ENCODE data around the gene SLC26A11. TPM values are rescaled to one million over a fixed set of nuclear protein-coding genes. Genes with fewer than 3 reads are reported as not detected.
"Not testable (repeated sequence)": the region's sequence is repeated elsewhere in the genome, so short reads cannot be mapped to it uniquely, and the experiment has no call there.

Gene SLC26A11
- total RNA-seq, 1 donor, result 12.7 TPM

GRCh38 chr17:80253631-80254395 is 33.6 kb downstream of the SLC26A11 start:
- H3K27ac ChIP-seq (ENCODE audit: low read depth, low read length), result peak overlapping the region; percentile 84
- DNase-seq (ENCODE audit: insufficient read length, low spot score, missing footprints), result peak; percentile 55

DNA sequence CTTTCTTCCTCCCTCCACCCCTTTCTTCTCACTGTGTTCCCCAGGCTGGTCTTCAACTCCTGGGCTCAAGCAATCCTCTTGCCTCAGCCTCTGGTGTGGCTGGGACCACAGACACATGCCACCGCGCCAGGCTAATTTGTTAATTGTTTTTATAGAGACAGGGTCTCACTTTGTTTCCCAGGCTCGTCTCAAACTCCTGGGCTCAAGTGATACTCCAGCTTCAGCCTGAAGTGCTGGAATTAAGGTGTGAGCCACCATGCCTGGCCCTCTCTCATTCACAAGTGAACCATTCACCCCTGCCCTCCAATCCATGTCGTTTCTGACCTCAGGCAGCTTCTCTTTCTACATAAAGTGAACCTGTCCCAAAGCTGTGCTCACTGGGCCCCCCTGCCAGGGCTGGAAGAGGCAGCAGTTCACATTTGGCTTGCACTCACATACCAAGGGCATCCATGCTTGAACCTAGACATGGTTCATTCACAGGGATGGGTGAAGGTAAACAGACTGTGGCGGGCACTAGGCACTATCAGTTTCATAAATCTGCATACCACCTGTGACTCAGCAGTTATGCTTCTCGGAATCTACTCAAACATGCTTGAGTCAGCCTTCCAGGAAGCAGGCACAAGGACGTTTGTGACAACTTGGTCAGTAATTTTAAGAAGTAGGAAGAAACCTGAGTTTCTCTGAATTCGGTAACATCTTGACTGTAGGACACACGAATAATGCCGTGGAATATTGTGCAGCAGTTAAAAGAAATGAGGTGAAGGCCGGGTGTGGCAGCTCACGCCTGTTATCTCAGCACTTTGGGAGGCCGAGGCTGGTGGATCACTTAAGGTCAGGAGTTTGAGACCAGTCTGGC is 34.4 kb downstream of the SLC26A11 start:
- H3K4me3 ChIP-seq (ENCODE audit: insufficient read depth, low read length), result no peak overlapping the region
- H3K9me3 ChIP-seq (ENCODE audit: low read depth, low read length), result no peaks in the 10 kb centered on the region
- peak overlapping the region; percentile 84 for H3K27ac ChIP-seq (ENCODE audit: low read depth, low read length)
- TF ChIP-seq CTCF (IDR thresholded peaks at IDR 0.05; ENCODE audit: extremely low read depth, low read depth, low read length), result no peak
- no peaks in the 10 kb centered on the region for H4K20me1 ChIP-seq (ENCODE audit: insufficient read depth, low read length)
- no peaks in the 10 kb centered on the region for H3K36me3 ChIP-seq (ENCODE audit: insufficient read depth, low read length)
- peak; percentile 98 for DNase-seq (ENCODE audit: insufficient read length, low spot score, missing footprints)
- H3K4me1 ChIP-seq (ENCODE audit: insufficient read depth, low read length), result peaks cover 17% of the 10 kb centered on the region
- peak overlapping the region; percentile 51 for H3K4me2 ChIP-seq (ENCODE audit: insufficient read depth, low read length)
- peak overlapping the region; percentile 23 for H2AFZ ChIP-seq (ENCODE audit: low read length)
- no peaks in the 10 kb centered on the region for H3K79me2 ChIP-seq (ENCODE audit: insufficient read depth, low read length)
- H3K27me3 ChIP-seq (ENCODE audit: insufficient read depth, low read length), result no peaks in the 10 kb centered on the region

More at GRCh38 chr17:80253631-80254395, 33.6 kb downstream of the SLC26A11 start:
- H3K9me3 ChIP-seq (ENCODE audit: low read depth, low read length), result no peaks in the 10 kb centered on the region
- no peaks in the 10 kb centered on the region for H3K79me2 ChIP-seq (ENCODE audit: insufficient read depth, low read length)
- no peaks in the 10 kb centered on the region for H3K27me3 ChIP-seq (ENCODE audit: insufficient read depth, low read length)
- H3K36me3 ChIP-seq (ENCODE audit: insufficient read depth, low read length), result no peaks in the 10 kb centered on the region
- H3K4me2 ChIP-seq (ENCODE audit: insufficient read depth, low read length), result peak overlapping the region; percentile 51
- no peaks in the 10 kb centered on the region for H4K20me1 ChIP-seq (ENCODE audit: insufficient read depth, low read length)
- no peak for TF ChIP-seq CTCF (IDR thresholded peaks at IDR 0.05; ENCODE audit: extremely low read depth, low read depth, low read length)
- H3K4me1 ChIP-seq (ENCODE audit: insufficient read depth, low read length), result peaks cover 15% of the 10 kb centered on the region
- no peak overlapping the region for H2AFZ ChIP-seq (ENCODE audit: low read length)
- H3K4me3 ChIP-seq (ENCODE audit: insufficient read depth, low read length), result no peak overlapping the region

DNA sequence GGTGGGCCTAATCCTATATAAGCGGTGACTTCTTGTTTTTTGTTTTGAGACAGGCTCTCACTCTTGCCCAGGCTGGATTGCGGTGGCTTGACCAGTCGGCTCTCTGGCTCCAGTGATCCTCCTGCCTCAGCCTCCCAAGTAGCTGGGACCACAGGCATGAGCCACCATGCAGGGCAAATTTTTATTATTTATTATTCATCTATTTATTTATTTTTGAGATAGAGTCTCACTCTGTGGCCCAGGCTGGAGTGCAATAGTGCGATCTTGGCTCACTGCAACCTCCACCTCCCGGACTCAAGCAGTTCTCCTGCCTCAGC is 35.8 kb downstream of the SLC26A11 start:
- H3K4me3 ChIP-seq (ENCODE audit: insufficient read depth, low read length), result no peak overlapping the region
- peaks cover 21% of the 10 kb centered on the region for H3K4me1 ChIP-seq (ENCODE audit: insufficient read depth, low read length)
- no peaks in the 10 kb centered on the region for H3K36me3 ChIP-seq (ENCODE audit: insufficient read depth, low read length)
- no peak for TF ChIP-seq CTCF (IDR thresholded peaks at IDR 0.05; ENCODE audit: extremely low read depth, low read depth, low read length)
- no peak overlapping the region for H3K27ac ChIP-seq (ENCODE audit: low read depth, low read length)
- no peaks in the 10 kb centered on the region for H4K20me1 ChIP-seq (ENCODE audit: insufficient read depth, low read length)
- no peak for DNase-seq (ENCODE audit: insufficient read length, low spot score, missing footprints)
- H3K4me2 ChIP-seq (ENCODE audit: insufficient read depth, low read length), result no peak overlapping the region
- H3K27me3 ChIP-seq (ENCODE audit: insufficient read depth, low read length), result no peaks in the 10 kb centered on the region
- no peak overlapping the region for H2AFZ ChIP-seq (ENCODE audit: low read length)
- peaks cover 2% of the 10 kb centered on the region for H3K79me2 ChIP-seq (ENCODE audit: insufficient read depth, low read length)
- H3K9me3 ChIP-seq (ENCODE audit: low read depth, low read length), result no peaks in the 10 kb centered on the region

GRCh38 chr17:80257716-80258213 is 37.5 kb downstream of the SLC26A11 start:
- Histone ChIP-seq H3K4me2 (ENCODE audit: insufficient read depth, low read length) (no peak overlapping the region), H3K4me3 (ENCODE audit: insufficient read depth, low read length) (no peak overlapping the region), H3K9me3 (ENCODE audit: low read depth, low read length) (no peaks in the 10 kb centered on the region), H3K27me3 (ENCODE audit: insufficient read depth, low read length) (no peaks in the 10 kb centered on the region), H3K79me2 (ENCODE audit: insufficient read depth, low read length) (peaks cover 19% of the 10 kb centered on the region), H3K4me1 (ENCODE audit: insufficient read depth, low read length) (peaks cover 34% of the 10 kb centered on the region), H3K27ac (ENCODE audit: low read depth, low read length) (no peak overlapping the region), H3K36me3 (ENCODE audit: insufficient read depth, low read length) (no peaks in the 10 kb centered on the region), H4K20me1 (ENCODE audit: insufficient read depth, low read length) (peaks cover 4% of the 10 kb centered on the region), H2AFZ (ENCODE audit: low read length) (no peak overlapping the region)
- DNase-seq (ENCODE audit: insufficient read length, low spot score, missing footprints), result peak; percentile 58
- TF ChIP-seq CTCF (IDR thresholded peaks at IDR 0.05; ENCODE audit: extremely low read depth, low read depth, low read length), result no peak

- not testable (repeated sequence) for H2AFZ ChIP-seq (ENCODE audit: low read length); H3K27ac ChIP-seq (ENCODE audit: low read depth, low read length); H3K9me3 ChIP-seq (ENCODE audit: low read depth, low read length); H3K27me3 ChIP-seq (ENCODE audit: insufficient read depth, low read length); H3K4me3 ChIP-seq (ENCODE audit: insufficient read depth, low read length); H4K20me1 ChIP-seq (ENCODE audit: insufficient read depth, low read length); H3K36me3 ChIP-seq (ENCODE audit: insufficient read depth, low read length); H3K4me2 ChIP-seq (ENCODE audit: insufficient read depth, low read length); DNase-seq (ENCODE audit: insufficient read length, low spot score, missing footprints)
- Histone ChIP-seq H3K79me2 (ENCODE audit: insufficient read depth, low read length) (peaks cover 24% of the 10 kb centered on the region), H3K4me1 (ENCODE audit: insufficient read depth, low read length) (peaks cover 39% of the 10 kb centered on the region)
Observed at GRCh38 chr17:80258296-80258695, 38.1 kb downstream of the SLC26A11 start.
